Ureter (tissue), 1 donor: ENCODE results near the gene FYB1. TPM values are rescaled to one million over a fixed set of nuclear protein-coding genes. Genes with fewer than 3 reads are reported as not detected.

Experiments
- DNase-seq: peaks from one replicate; pipeline ENCODE4 v3.0.0-alpha.2; 2020; ENCODE audit warnings: low spot score
- total RNA-seq: library from RNA; stranded (reverse); gene quantifications from one replicate; pipeline ENCODE4 v1.2.4, GENCODE V29; 2023
- donor health status: DM: yes; HTN: yes; CAD: no.

Gene FYB1
- total RNA-seq, 1 donor from 2014 or later, result 17.9 TPM

DNA sequence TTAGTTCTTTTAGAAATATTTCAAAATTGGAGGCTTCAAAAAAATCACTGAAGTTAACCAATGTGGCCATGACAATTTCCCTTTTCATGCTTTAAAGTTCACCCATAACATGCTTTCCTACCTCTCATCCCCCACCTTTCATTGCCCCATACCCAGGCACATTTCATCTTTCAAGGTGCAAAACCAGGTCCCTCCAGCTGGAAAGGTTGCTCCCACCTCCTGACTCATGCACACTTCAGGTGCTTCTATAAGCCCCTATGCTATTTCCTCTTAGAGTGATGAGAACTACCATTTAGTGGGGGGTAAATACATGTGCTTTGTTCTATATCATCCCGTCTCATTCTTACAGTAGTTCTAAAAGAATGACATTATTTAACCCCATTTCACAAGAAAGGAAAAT is 15.4 kb downstream of the FYB1 start:
- no peak for DNase-seq

GRCh38 chr5:39203275-39203922 is 16.0 kb downstream of the FYB1 start:
- no peak for DNase-seq

- no peak for DNase-seq
Observed at GRCh38 chr5:39202597-39203274, 16.6 kb downstream of the FYB1 start.

- DNase-seq, result no peak
Observed at GRCh38 chr5:39201781-39202596, 17.4 kb downstream of the FYB1 start.

DNA sequence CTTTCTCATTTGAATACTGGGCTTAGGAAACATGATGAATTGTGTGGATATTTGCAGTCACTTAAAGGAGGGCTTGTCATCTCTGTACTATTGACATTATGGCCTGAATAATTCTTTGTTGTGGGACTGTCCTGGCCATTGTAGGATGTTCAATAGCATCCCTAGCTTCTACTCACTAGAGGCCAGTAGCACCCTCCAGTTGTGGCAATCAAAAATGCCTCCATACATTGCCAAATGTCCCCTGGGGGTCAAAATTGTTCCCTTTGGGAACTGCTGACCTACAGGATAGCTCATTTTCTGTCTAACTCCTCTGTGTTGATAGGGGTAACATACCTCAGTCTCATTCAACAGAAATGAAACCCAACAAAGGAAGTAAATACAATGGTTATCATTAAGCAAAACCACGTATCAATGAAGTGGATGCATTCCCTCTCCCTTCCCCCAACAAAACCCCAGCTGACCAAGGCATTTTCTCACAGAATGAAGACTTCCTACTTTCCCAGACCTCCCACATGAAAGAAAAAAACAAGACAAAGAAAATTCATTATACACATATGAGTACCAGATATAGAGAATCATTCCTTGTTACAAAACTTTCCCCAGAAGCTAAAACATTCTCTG is 18.1 kb downstream of the FYB1 start:
- DNase-seq, result no peak

DNA sequence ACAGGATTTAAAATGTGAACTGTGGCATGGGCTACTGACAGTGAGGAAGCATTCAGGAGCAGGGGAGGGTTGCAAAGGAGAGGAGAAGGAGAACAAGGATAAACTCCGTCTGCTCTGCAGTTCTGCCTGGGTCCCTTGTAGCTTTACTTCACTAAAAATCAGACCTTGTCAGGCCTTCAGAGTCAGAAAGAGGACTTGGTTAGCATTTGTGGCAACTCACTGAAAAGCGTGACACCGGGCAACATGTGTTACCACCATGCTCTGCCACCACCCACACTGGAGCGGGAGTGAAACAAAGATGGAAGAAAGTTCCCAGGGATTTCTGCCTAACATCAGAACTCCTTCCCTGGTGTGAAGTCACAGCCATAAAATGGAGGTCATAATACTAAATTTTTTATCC is 19.3 kb downstream of the FYB1 start:
- DNase-seq, result no peak

- no peak for DNase-seq
Observed at GRCh38 chr5:39199335-39199734, 20.0 kb downstream of the FYB1 start.

- DNase-seq, result no peak
Observed at GRCh38 chr5:39198127-39198526, 21.2 kb downstream of the FYB1 start.

GRCh38 chr5:39197556-39197955 is 21.8 kb downstream of the FYB1 start:
- DNase-seq, result no peak

- DNase-seq, result no peak
Observed at GRCh38 chr5:39195198-39195826, 24.1 kb downstream of the FYB1 start.

GRCh38 chr5:39194466-39195136 is 24.8 kb downstream of the FYB1 start:
- DNase-seq, result no peak

DNA sequence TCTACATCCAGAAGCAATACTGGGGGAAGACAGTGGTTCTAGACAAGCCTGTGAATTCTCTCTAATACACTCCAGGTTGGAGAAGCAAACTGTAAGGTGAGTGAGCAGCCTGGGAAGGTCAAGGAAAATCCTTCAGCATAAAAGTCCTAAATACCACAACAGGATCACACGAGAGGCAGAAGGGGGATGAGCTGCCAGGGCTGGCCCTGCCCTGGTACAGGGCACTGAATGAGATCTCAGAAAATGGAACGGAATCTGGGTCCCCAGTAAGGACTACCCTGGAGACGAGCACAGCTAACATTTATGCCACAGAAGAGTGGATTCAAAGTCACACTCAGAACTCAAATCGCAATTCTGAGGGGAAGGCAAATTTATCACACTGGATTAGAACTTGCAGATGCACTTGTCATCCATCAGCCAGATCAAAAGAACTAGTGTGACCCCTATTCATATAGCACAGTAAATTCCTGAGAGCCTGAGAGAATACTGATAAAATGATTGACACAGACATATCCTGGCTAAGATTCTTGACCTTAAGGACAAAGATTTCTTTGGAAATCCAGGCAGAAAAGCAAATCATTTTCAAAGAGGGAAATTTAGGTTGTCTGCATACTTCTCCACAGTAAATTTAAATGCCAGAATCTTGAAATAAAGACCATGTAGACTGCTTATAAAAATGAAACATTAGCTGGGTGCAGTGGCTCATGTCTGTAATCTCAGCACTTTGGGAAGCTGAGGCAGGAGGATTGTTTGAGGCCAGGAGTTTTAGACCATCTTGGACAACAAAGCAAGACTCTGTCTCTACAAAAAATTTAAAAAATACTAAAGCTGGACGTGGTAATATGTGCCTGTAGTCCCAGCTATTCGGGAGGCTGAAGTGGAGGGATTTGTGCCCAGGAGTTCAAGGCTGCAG is 25.6 kb downstream of the FYB1 start:
- DNase-seq, result no peak

DNA sequence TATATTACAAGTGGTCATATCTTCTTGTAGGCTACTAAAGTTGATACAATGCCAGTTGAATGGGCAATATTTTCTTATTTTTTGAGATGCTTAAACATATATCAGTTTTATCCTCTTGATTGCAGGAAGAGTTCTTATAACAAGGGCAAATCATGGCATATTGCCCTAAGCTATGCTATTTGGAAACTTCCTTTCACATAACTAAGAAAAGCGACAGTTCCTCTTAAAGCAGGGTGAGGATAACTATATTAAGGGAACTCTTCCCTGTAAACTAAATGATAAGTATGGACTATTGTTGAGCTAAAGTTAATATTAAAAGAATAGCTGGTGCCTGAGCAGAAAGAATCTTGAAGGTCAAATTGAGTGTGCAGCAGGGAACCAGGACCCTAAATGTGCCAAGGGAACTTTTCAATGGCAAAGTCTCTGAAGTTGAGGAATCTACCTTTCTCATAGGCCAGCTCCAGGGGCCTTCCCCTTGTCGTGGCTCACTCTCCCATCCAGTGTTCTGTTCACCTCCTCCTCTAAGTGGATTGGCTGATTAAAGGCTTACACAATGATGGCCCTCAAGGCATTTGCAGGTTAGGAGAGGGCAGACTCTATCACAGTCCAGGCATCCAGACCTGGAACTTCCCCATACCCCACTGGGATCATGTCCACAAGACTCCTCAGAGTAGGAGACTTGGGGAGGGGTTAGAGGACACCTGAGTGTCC is 26.8 kb downstream of the FYB1 start:
- DNase-seq, result no peak

- DNase-seq, result no peak
Observed at GRCh38 chr5:39191216-39191615, 28.1 kb downstream of the FYB1 start.

DNA sequence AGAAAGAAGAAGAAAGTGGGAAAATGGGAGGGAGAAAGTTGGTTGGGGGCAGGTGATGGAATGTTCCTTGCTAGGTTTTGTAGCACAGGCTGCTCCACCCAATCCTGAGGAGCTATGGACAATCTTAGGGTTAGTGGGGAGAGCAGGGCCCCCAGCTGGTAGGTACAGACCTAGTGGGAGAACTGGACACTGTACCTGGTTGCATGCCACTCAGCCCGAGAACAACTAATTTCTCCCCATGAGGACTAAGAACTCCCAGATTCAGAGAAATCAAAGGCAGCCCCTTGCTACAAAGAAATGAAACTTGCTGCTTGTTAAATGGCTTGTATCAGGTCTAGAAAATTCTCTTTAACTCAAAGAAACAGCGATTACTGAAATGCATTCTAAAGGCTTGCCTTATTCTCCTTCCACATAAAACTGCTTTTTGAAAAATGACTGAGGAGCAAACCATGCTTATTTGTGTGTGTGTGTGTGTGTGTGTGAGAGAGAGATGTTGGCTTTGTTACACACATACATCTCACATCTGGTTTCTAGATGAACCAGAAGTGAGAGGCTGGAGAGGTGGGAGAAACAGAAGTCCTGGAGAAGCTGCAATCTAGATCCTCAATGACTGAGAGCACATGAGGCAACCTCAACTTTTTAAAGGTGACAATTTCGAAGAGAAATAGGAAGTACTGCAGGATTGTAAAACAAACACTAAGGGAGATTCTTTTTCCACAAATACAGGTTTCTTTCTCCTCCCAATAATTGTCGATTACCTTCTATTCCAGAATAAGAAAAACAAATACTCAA is 28.9 kb downstream of the FYB1 start:
- no peak for DNase-seq

GRCh38 chr5:39189292-39189955 is 29.9 kb downstream of the FYB1 start:
- DNase-seq, result no peak

- no peak for DNase-seq
Observed at GRCh38 chr5:39187831-39188731, 31.3 kb downstream of the FYB1 start.
